ENCODE measurements around the gene MRPS25. TPM values are rescaled to one million over a fixed set of nuclear protein-coding genes. Genes with fewer than 3 reads are reported as not detected.

MRPS25 gene
- total and polyA plus RNA-seq, 9 of the 15 experiments (the other 6 are each of a cell fraction or from before 2014, with no cell fraction given): 34.3 to 129 (median 78.2) TPM

- no peak for TF ChIP-seq PATZ1 (CRISPR knock-in tag; IDR thresholded peaks at IDR 0.05; ENCODE audit: borderline replicate concordance)
- TF ChIP-seq ATF2 (CRISPR knock-in tag; IDR thresholded peaks at IDR 0.05): no peak
- TF ChIP-seq RBM15 (IDR thresholded peaks at IDR 0.05; ENCODE audit: insufficient read depth, low read length): no peak
- TF ChIP-seq GABPA (tag; conservative IDR thresholded peaks at IDR 0.05; ENCODE audit: low read depth): peak; percentile 54; the same call in 1 of the 2 replicates
- TF ChIP-seq STAG1 (CRISPR knock-in tag; IDR thresholded peaks at IDR 0.05; ENCODE audit: borderline replicate concordance): no peak
- no peak for TF ChIP-seq MLX (CRISPR knock-in tag; conservative IDR thresholded peaks at IDR 0.05)
- TF ChIP-seq SETDB1 (IDR thresholded peaks at IDR 0.05; ENCODE audit: low read length): no peak
These were observed 12.5 kb downstream of the MRPS25 start (continued) for GRCh38 chr3:15052335-15053242.

Measured in K562 (cell line).